DMS153 (cell line): Measurements from ENCODE around the gene UST.
"Not testable (repeated sequence)": the region's sequence is repeated elsewhere in the genome, so short reads cannot be mapped to it uniquely, and the experiment has no call there.

Source experiments
- DNase-seq: peaks from one replicate; lab custom pipeline; 2025; lab: John Stamatoyannopoulos, UW

UST gene

GRCh38 chr6:148736774-148737412 lies 9.9 kb upstream of the UST start:
- DNase-seq: no peak

DNA sequence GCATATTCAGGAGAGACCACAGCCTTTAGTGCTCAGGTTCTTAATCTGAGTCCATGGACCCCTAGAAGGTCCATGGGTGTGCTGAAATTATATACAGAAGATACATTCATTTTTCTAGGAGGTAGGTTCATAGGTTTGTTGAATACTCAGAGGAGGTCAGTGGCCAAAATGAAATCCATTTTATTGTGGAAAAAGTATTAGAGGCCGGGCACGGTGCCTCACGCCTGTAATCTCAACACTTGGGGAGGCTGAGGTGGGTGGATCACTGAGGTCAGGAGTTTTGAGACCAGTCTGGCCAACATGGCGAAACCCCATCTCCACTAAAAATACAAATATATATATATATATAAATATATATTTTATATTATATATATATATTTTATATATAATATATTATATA lies 9.0 kb upstream of the UST start:
- no peak for DNase-seq

DNA sequence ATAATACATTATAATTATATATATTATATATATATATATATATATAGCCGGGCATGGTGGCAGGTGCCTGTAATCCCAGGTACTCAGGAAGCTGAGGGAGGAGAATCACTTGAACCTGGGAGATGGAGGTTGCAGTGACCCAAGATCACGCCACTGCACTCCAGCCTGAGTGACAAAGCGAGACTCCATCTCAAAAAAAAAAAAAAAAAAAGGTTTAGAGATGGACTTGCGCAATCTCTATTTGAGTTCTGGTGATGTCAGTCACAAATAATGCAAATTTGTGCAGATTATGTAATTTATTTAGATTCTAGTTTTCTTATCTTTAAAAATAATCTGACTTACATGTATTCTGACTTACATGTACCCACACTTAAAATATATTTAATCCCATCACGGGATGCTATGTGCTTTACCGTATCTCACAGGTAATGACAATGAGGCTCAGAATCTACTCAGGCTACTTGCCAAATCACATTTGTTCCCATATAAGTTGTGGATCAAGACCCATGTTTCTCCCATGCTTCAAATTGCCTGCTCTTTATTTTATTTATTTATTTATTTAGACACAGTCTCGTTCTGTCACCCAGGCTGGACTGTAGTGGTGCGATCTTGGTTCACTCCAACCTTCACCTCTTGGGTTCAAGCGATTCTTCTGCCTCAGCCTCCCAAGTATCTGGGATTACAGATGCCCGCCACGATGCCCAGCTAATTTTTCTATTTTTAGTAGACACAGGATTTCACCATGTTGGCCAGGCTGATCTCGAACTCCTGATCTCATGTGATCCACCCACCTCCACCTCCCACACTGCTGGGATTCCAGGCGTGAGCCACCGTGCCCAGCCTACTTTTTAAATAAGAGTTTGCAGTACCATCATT lies 7.6 kb upstream of the UST start:
- DNase-seq: no peak

- DNase-seq: no peak
Observed at GRCh38 chr6:148739822-148740128, 7.1 kb upstream of the UST start.

GRCh38 chr6:148743476-148743875 lies 3.4 kb upstream of the UST start:
- no peak for DNase-seq

GRCh38 chr6:148745926-148746325 lies 904 bp upstream of the UST start:
- no peak for DNase-seq

- no peak for DNase-seq
Observed at GRCh38 chr6:148747145-148747470, 278 bp downstream of the UST start.

DNA sequence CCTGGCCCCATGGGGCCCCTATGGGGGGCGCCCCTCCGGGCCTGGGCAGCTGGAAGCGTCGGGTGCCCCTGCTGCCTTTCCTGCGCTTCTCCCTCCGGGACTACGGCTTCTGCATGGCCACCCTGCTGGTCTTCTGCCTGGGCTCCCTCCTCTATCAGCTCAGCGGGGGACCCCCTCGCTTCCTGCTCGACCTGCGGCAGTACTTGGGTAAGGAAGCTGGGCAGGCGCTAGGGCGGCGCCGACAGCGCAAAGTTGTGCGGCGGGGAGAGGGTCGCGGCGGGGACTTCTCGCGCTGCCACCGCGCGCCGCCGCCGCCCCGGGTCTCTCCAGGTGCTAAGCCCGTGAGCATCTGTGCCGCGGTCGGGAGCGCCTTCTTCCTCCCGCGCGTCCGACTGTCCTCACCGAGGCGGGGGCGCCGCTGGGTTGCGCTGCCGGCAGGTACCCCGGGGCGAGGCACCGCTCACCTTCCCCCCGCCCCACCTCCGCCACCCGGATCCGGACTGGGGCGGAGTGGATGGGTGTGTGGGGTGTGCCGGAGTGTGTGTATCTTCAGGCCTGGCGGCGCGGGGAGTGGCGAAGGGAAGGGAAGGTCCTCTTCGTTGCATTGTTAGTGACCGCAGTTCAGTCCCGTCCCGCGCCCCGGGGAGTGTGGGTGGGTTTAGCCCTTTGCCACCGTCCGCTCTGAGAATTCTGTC lies 788 bp downstream of the UST start:
- no peak for DNase-seq

DNA sequence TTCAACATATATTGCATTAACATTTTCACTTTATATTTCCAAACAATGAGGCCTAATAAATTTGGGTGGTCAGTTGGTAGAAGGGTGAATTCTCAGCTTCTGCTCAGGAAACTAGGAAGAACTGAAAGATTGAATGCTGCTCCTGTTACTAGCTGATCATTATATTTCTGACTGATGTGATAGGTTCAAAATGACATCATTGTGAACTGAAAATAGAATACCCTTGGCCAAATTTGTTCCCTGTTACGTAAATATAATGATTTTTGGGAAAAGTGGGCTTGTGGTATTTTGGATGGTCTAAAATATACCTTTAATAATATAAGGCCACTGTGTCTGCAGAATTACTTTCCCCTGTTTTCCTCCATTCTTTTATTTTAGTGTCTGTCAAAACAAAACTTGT lies 2.8 kb downstream of the UST start:
- no peak for DNase-seq

- no peak for DNase-seq
Observed at GRCh38 chr6:148750838-148751792, 4.3 kb downstream of the UST start.

- no peak for DNase-seq
Observed at GRCh38 chr6:148751793-148752170, 5.0 kb downstream of the UST start.

DNA sequence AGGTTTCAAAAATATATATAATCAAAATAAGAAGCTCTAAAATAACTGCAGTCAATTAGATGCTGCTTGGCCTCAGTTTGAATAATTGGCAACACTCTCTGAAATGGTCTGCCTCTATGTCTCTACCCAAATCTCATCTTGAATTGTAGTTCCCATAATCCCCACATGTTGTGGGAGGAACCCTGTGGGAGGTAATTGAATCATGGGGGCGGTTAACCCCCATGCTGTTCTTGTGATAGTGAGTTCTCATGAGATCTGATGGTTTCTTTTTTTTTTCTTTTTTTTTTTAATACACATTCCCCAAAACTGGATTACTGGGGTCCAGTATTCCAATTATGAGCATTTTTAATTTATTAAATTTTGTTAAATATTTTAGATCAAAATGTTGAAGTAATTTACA lies 8.5 kb downstream of the UST start:
- not testable (repeated sequence) for DNase-seq

DNA sequence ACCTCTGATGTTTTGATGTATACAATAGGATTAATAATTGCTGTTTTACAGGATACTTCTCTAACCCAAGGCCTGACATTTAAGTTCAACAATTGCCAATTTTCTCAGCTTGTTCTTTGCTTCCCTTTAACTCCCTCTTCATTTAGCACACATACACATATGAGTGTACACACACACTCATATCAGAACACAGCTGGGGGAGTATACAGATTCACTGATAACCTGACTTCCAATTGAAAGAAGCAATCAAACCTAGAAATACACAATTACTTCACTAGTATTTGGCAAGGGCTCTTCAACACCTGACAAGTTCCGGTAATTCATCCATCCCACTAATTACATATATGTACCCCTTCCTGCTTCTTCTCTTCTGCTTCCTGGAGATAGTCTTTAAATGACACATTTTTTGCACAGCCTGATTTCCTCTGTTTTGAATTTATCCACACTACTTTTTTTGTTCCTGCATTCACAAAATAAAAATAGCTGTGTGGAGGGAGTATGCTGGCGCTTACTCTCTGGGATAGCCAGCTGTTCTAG lies 11.2 kb downstream of the UST start:
- DNase-seq: no peak

DNA sequence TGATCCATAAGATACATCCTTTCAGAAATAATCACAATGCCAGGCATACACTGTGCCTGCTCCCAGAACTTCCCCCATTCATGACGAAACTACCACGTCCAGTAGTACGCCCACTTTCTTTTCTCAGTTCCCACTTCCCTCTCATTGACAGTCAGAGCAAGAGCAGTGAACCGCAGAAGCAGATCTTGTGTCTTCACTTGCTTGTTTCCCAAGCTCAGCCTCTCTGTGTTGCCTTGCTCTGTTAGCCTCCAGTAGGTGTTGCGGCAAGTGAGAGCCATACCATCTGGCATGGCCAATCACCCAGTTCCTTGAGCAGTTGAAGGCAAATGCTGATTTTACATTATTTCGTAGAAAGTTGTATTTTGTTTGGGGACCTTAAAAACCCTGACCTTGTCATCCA lies 11.7 kb downstream of the UST start:
- no peak for DNase-seq

DNA sequence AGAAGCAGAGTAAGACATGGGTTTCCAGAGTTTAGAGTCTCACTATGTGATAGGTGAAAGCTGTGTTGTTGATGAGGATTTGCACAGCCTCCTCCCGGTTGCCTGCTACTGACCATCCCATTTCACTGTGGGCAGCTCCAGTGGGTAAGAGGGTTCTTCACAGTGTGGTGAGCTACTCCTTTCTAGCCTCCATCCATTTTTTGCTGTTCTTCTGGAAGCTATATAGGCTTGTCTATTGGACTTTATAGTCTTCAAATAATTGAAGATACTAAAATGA lies 13.4 kb downstream of the UST start:
- no peak for DNase-seq

DNA sequence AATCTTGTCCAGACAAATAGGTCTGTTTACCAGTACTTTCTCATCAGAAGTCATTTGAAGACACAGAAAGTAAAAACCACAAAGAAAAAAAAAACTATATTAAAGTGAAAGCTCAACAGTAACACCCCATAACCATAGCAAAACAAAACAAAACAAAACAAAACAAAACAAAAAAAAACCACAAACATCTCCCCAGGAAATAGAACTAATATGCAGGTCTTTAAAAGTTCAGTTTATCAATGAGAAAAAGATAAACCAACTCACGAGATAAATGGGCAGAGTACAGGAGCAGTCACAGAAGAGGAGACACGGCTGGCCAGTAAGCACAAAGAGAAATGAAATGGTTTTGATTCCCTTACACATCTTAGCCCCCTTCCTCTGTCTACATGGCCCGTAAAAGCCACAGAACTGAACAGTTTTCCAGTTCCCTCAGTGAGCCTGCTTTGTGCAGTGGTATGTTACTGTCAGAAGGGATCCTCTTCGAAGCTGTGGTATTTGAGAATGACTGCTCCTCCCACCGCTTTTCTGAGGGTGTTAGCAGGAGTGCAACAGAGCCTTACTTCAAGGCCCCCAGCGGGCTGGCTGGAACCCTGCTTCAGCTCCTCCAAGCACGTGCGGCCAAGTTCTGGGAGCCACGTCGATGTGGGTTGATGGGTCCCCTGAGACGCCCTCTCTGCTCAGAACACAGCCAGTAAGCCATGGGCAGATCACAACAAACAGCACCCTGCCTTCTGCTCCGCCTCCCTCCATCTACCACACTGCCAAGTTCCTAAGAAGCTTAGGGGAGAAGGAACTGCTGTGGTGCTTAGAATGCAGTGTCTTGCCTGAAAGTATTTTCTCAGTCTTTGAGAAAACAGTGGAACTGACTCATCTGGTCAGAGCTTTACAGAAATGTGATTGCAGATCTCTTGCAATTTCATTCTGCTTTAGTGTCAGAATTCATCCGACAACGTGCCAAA lies 14.0 kb downstream of the UST start:
- DNase-seq: no peak

- no peak for DNase-seq
Observed at GRCh38 chr6:148761527-148762011, 14.7 kb downstream of the UST start.

- DNase-seq: no peak
Observed at GRCh38 chr6:148762231-148762630, 15.4 kb downstream of the UST start.

GRCh38 chr6:148764259-148765020 lies 17.6 kb downstream of the UST start:
- DNase-seq: not testable (repeated sequence)
